ENCODE data around the gene WNT5A. TPM values are rescaled to one million over a fixed set of nuclear protein-coding genes. Genes with fewer than 3 reads are reported as not detected.

The WNT5A gene
- polyA plus RNA-seq, 1 donor (not counting 4 experiments of a cell fraction or from before 2014, with no cell fraction given) = 9.4 TPM

DNA sequence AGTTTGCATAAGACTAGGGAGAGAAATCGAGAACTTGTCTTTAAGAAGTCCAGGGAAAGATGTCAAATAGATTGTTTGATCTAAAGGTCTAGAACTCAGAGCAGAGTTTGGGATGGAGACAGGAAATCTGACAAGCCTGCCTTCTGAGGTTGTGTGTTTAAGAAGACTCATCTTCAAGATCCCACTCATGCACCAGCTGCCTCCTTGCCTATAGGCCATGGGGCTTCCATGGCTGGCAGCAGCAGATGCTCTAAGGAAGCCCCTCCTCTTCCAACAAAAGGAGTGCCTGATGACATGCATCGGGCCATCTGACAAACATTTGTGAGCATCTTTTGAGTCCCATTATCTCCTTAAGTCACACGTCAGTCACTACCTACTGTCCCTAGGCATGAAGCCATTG lies 47.4 kb downstream of the WNT5A start:
- FAIRE-seq = no peak

DNA sequence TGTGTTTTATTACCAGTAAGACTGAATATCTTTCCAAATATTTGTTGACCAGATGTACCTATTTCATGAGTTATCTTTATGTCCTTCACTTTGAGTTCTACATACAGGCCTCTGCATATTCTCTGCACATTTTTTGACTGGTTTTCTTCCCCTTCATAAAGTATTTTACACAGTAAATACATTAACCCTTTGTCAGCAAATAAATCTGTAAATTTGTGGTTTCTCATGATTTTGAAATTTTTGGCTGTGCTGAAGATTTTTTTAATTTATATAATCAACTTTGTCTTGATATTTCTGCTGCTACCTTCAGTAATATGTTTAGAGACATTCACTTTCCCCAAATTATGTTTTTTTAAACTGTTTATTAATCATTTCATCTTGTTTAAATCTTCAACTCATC lies 50.5 kb downstream of the WNT5A start:
- H3K27ac ChIP-seq (ENCODE audit: control insufficient read depth, insufficient read depth, low read length) = no peak overlapping the region
- DNase-seq (ENCODE audit: low read depth, low spot score) = no peak
- H3K79me2 ChIP-seq (ENCODE audit: control insufficient read depth, insufficient read depth, low read length) = no peaks in the 10 kb centered on the region
- no peak overlapping the region for H3K4me3 ChIP-seq (ENCODE audit: control insufficient read depth in 2 of 3, extremely low read depth in 1 of 3, insufficient read depth in 2 of 3, low read depth in 1 of 3, low read length in 3 of 3)
- dilution Hi-C loops (cut with MboI; ENCODE audit: extremely low pct_ligation_motif_present, low sequenced_read_pairs) = no loop called here
- no peak for FAIRE-seq
- H3K4me2 ChIP-seq (ENCODE audit: control insufficient read depth, extremely low read depth, insufficient read depth, low read depth, low read length) = no peak overlapping the region
- H3K27me3 ChIP-seq (ENCODE audit: control insufficient read depth, extremely low read depth, insufficient read depth, low read length) = no peaks in the 10 kb centered on the region
- H4K20me1 ChIP-seq (ENCODE audit: control insufficient read depth, extremely low read depth, insufficient read depth, low read length) = no peaks in the 10 kb centered on the region
- H2AFZ ChIP-seq (ENCODE audit: control insufficient read depth, low read length) = no peak overlapping the region
- no peak overlapping the region for H3K9ac ChIP-seq (ENCODE audit: control insufficient read depth, extremely low read depth, insufficient read depth, low read length)
- H3K4me1 ChIP-seq (ENCODE audit: control insufficient read depth, extremely low read depth, insufficient read depth, low read length) = no peaks in the 10 kb centered on the region
- no peaks in the 10 kb centered on the region for H3K36me3 ChIP-seq (ENCODE audit: control insufficient read depth in 2 of 2, extremely low read depth in 1 of 2, insufficient read depth in 2 of 2, low read length in 2 of 2)
- H3K9me1 ChIP-seq (ENCODE audit: control insufficient read depth, extremely low read depth, insufficient read depth, low read length) = no peaks in the 10 kb centered on the region
- H3K9me3 ChIP-seq (ENCODE audit: control insufficient read depth, low read depth, low read length) = no peaks in the 10 kb centered on the region
- TF ChIP-seq, protein P1, sequence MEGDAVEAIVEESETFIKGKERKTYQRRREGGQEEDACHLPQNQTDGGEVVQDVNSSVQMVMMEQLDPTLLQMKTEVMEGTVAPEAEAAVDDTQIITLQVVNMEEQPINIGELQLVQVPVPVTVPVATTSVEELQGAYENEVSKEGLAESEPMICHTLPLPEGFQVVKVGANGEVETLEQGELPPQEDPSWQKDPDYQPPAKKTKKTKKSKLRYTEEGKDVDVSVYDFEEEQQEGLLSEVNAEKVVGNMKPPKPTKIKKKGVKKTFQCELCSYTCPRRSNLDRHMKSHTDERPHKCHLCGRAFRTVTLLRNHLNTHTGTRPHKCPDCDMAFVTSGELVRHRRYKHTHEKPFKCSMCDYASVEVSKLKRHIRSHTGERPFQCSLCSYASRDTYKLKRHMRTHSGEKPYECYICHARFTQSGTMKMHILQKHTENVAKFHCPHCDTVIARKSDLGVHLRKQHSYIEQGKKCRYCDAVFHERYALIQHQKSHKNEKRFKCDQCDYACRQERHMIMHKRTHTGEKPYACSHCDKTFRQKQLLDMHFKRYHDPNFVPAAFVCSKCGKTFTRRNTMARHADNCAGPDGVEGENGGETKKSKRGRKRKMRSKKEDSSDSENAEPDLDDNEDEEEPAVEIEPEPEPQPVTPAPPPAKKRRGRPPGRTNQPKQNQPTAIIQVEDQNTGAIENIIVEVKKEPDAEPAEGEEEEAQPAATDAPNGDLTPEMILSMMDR (optimal IDR thresholded peaks at IDR 0.05 in 1 of 3, IDR thresholded peaks at IDR 0.05 in 1 of 3, conservative IDR thresholded peaks at IDR 0.05 in 1 of 3; ENCODE audit: extremely low read depth in 1 of 3, insufficient read depth in 2 of 3, low read length in 3 of 3) = no peak
- no peak for TF ChIP-seq EZH2 (IDR thresholded peaks at IDR 0.05; ENCODE audit: low read length)

More for the DNA sequence above, 47.4 kb downstream of the WNT5A start:
- H3K4me2 ChIP-seq (ENCODE audit: control insufficient read depth, extremely low read depth, insufficient read depth, low read depth, low read length) = no peak overlapping the region
- H3K9me3 ChIP-seq (ENCODE audit: control insufficient read depth, low read depth, low read length) = no peaks in the 10 kb centered on the region
- no peak overlapping the region for H3K27ac ChIP-seq (ENCODE audit: control insufficient read depth, insufficient read depth, low read length)
- H2AFZ ChIP-seq (ENCODE audit: control insufficient read depth, low read length) = no peak overlapping the region
- H3K9ac ChIP-seq (ENCODE audit: control insufficient read depth, extremely low read depth, insufficient read depth, low read length) = no peak overlapping the region
- TF ChIP-seq, protein P1 (optimal IDR thresholded peaks at IDR 0.05 in 1 of 3, IDR thresholded peaks at IDR 0.05 in 1 of 3, conservative IDR thresholded peaks at IDR 0.05 in 1 of 3; ENCODE audit: extremely low read depth in 1 of 3, insufficient read depth in 2 of 3, low read length in 3 of 3) = no peak
- no peak for TF ChIP-seq EZH2 (IDR thresholded peaks at IDR 0.05; ENCODE audit: low read length)
- dilution Hi-C loops (cut with MboI; ENCODE audit: extremely low pct_ligation_motif_present, low sequenced_read_pairs) = no loop called here
- H3K79me2 ChIP-seq (ENCODE audit: control insufficient read depth, insufficient read depth, low read length) = no peaks in the 10 kb centered on the region
- no peaks in the 10 kb centered on the region for H4K20me1 ChIP-seq (ENCODE audit: control insufficient read depth, extremely low read depth, insufficient read depth, low read length)
- no peak overlapping the region for H3K4me3 ChIP-seq (ENCODE audit: control insufficient read depth in 2 of 3, extremely low read depth in 1 of 3, insufficient read depth in 2 of 3, low read depth in 1 of 3, low read length in 3 of 3)
- no peaks in the 10 kb centered on the region for H3K27me3 ChIP-seq (ENCODE audit: control insufficient read depth, extremely low read depth, insufficient read depth, low read length)
- H3K4me1 ChIP-seq (ENCODE audit: control insufficient read depth, extremely low read depth, insufficient read depth, low read length) = no peaks in the 10 kb centered on the region
- H3K36me3 ChIP-seq (ENCODE audit: control insufficient read depth in 2 of 2, extremely low read depth in 1 of 2, insufficient read depth in 2 of 2, low read length in 2 of 2) = no peaks in the 10 kb centered on the region
- no peak for DNase-seq (ENCODE audit: low read depth, low spot score)
- no peaks in the 10 kb centered on the region for H3K9me1 ChIP-seq (ENCODE audit: control insufficient read depth, extremely low read depth, insufficient read depth, low read length)
